B cell (primary cell): ENCODE results near the gene INSRR. TPM values are rescaled to one million over a fixed set of nuclear protein-coding genes. Genes with fewer than 3 reads are reported as not detected.

Source experiments
- ATAC-seq: fragments of 200-7000 bp; cut with Tn5 transposase; one replicate; pipeline ENCODE4 v1.10.0; 2021; ENCODE audit warnings: low read depth, mild to moderate bottlenecking, moderate number of reproducible peaks, moderate library complexity
- CTCF ChIA-PET: fragments of 350-600 bp; sonication (Branson Sonifier 250); formaldehyde crosslinking; loops from one replicate; lab custom pipeline; 2021; ENCODE audit warnings: antibody characterized with exemption, inconsistent platforms; lab: Charles Lee
- POLR2A ChIA-PET: fragments of 350-600 bp; sonication (Branson Sonifier 250); formaldehyde crosslinking; loops from one replicate; lab custom pipeline; 2021; ENCODE audit warnings: antibody characterized with exemption; lab: Charles Lee
- DNase-seq: peaks from one replicate; pipeline ENCODE4 v3.0.0; 2013
- H2AFZ ChIP-seq: 2 replicates; pipeline ENCODE4 v1.6.1; 2012; ENCODE audit warnings: mild to moderate bottlenecking, low read depth, low read length; ENCODE audit not compliant: insufficient read depth, poor library complexity, severe bottlenecking
- H3K27ac ChIP-seq, 2 donors: 1 replicate in 1 of 2; 2 replicates in 1 of 2; pipeline ENCODE4 v1.5.1; 2012 to 2013; ENCODE audit warnings: low read length in 2 of 2, mild to moderate bottlenecking in 2 of 2, moderate library complexity in 1 of 2
- H3K27me3 ChIP-seq, 4 experiments: fragments of 200-600 bp in 1 of 4; sonication (generic) in 1 of 4; replicated peaks in 1 of 4; 1 replicate in 2 of 4; 2 replicates in 2 of 4; pipeline versions ENCODE4 v1.6.1 to v1.7.0; 2013 to 2016; ENCODE audit warnings: low read length in 3 of 4, mild to moderate bottlenecking in 2 of 4, mixed read lengths in 1 of 4, moderate library complexity in 1 of 4; ENCODE audit not compliant: insufficient read depth in 4 of 4, control insufficient read depth in 3 of 4; ENCODE audit errors: control extremely low read depth in 1 of 4
- H3K36me3 ChIP-seq, 2 experiments: replicated peaks in 1 of 2; 1 replicate in 1 of 2; 2 replicates in 1 of 2; pipeline versions ENCODE4 v1.6.1 to v1.7.1; 2013; ENCODE audit warnings: low read length in 1 of 2; ENCODE audit not compliant: insufficient read depth in 2 of 2, control insufficient read depth in 1 of 2; ENCODE audit errors: control extremely low read depth in 1 of 2, extremely low read depth in 1 of 2
- H3K4me1 ChIP-seq, 2 donors: fragments of 200-600 bp in 1 of 2; sonication (generic) in 1 of 2; 1 replicate in 1 of 2; 2 replicates in 1 of 2; pipeline versions ENCODE4 v1.5.1 to v1.6.1; 2013 to 2017; ENCODE audit warnings: low read length in 2 of 2; ENCODE audit not compliant: control insufficient read depth in 2 of 2, insufficient read depth in 2 of 2
- H3K4me2 ChIP-seq: replicated peaks from 2 replicates; pipeline ENCODE3; 2012; ENCODE audit warnings: mild to moderate bottlenecking, low read depth, low read length; ENCODE audit not compliant: poor library complexity, severe bottlenecking
- H3K4me3 ChIP-seq, 5 experiments: fragments of 200-600 bp in 1 of 5; sonication (generic) in 1 of 5; 1 replicate in 3 of 5; 2 replicates in 2 of 5; pipeline versions ENCODE4 v1.5.1 to v1.7.0; 2011 to 2016; ENCODE audit warnings: low read length in 4 of 5, mild to moderate bottlenecking in 4 of 5, low read depth in 2 of 5, control low read depth in 1 of 5, moderate library complexity in 1 of 5; ENCODE audit not compliant: insufficient read depth in 1 of 5; ENCODE audit errors: control extremely low read depth in 1 of 5, extremely low read depth in 1 of 5
- H3K79me2 ChIP-seq: fragments of 200-600 bp; sonication (generic); one replicate; pipeline ENCODE4 v1.6.0; 2016; ENCODE audit warnings: low read length; ENCODE audit not compliant: control insufficient read depth, insufficient read depth
- H3K9ac ChIP-seq: fragments of 200-600 bp; sonication (generic); 2 replicates; pipeline ENCODE4 v1.6.1; 2017; ENCODE audit warnings: mild to moderate bottlenecking, low read length, moderate library complexity
- H3K9me3 ChIP-seq, 3 donors: one replicate each; pipeline versions ENCODE4 v1.6.1 to v1.7.1; 2013; ENCODE audit warnings: low read length in 2 of 3; ENCODE audit not compliant: control insufficient read depth in 2 of 3, insufficient read depth in 1 of 3; ENCODE audit errors: control extremely low read depth in 1 of 3
- H4K20me1 ChIP-seq: 2 replicates; pipeline ENCODE4 v1.6.0; 2012; ENCODE audit warnings: mild to moderate bottlenecking, low read length; ENCODE audit not compliant: insufficient read depth, control insufficient read depth, poor library complexity, severe bottlenecking
- H3K27ac Mint-ChIP-seq: one replicate; pipeline ENCODE4 v1.8.0; 2021; ENCODE audit warnings: mixed read lengths
- H3K27me3 Mint-ChIP-seq: one replicate; pipeline ENCODE4 v1.8.0; 2021; ENCODE audit warnings: mixed read lengths
- H3K4me1 Mint-ChIP-seq: one replicate; pipeline ENCODE4 v1.8.0; 2021; ENCODE audit warnings: mixed read lengths
- H3K4me3 Mint-ChIP-seq: one replicate; pipeline ENCODE4 v1.8.0; 2021; ENCODE audit warnings: mixed read lengths
- H3K9me3 Mint-ChIP-seq: one replicate; pipeline ENCODE4 v1.8.0; 2022; ENCODE audit warnings: mixed read lengths; ENCODE audit not compliant: insufficient read depth
- CTCF ChIP-seq: fragments of 200-600 bp; IDR thresholded peaks from one replicate; pipeline ENCODE4 v1.8.0; 2022; ENCODE audit warnings: antibody characterized with exemption, mild to moderate bottlenecking
- EZH2 ChIP-seq: IDR thresholded peaks from 2 replicates; pipeline ENCODE4 v1.6.1; 2012; ENCODE audit warnings: borderline replicate concordance, low read depth, mild to moderate bottlenecking, moderate library complexity, low read length; ENCODE audit not compliant: insufficient read depth, poor library complexity, severe bottlenecking
- WGBS: methylation state at CpG from one replicate; pipeline ENCODE4 v1.1.5; 2013; ENCODE audit warnings: missing lambda C conversion rate; ENCODE audit not compliant: insufficient coverage; 5-methylcytosine and 5-hydroxymethylcytosine counted together
- intact Hi-C: fragments of 100-400 bp; cut with micrococcal nuclease; formaldehyde crosslinking; loops from one replicate; pipeline ENCODE4 v1.10.0; 2022
- polyA plus RNA-seq: library from polyadenylated mRNA; depleted of rRNA; stranded (reverse); fragments of >200 nt; gene quantifications from 2 replicates; pipeline ENCODE4 v1.2.3, GENCODE V29; 2012
- total RNA-seq, 2 donors: library from RNA; stranded (reverse); fragments of 120-200 nt in 1 of 2; gene quantifications; 1 replicate in 1 of 2; 2 replicates in 1 of 2; pipeline versions ENCODE4 v1.2.3 to v1.2.4, GENCODE V29; 2013 to 2022

INSRR gene
- total and polyA plus RNA-seq, 2 donors (not counting 1 experiment from before 2014, with no cell fraction given): not detected

- Histone ChIP-seq H3K4me1 (peaks cover 0 to 5% of the 10 kb centered on the region in 2 donors), H2AFZ (no peak overlapping the region), H3K4me2 (no peak overlapping the region), H4K20me1 (no peaks in the 10 kb centered on the region), H3K36me3 (no peaks in the 10 kb centered on the region), H3K4me3 (no peak overlapping the region), H3K79me2 (no peaks in the 10 kb centered on the region), H3K27me3 (peaks cover 0 to 28% (median 9%) of the 10 kb centered on the region in 4 experiments), H3K9ac (no peak overlapping the region), H3K9me3 (peaks cover 0 to 4% (median 0%) of the 10 kb centered on the region in 3 donors), H3K27ac (no peak overlapping the region)
- ChIA-PET CTCF (interaction anchor here (0.6 to 1.6 kb wide), 3 partner anchors 57 to 442 kb away, joined by 3 to 6 read pairs (median 3); no protein-coding TSS in a partner anchor), POLR2A (no interaction called here)
- ATAC-seq: no peak
- peaks cover 10% of the 10 kb centered on the region for H3K4me1 Mint-ChIP-seq
- DNase-seq: no peak
- no peak overlapping the region for H3K4me3 Mint-ChIP-seq
- intact Hi-C loops: no loop called here
- TF ChIP-seq EZH2: no peak
- no peak for TF ChIP-seq CTCF
- H3K9me3 Mint-ChIP-seq: no peaks in the 10 kb centered on the region
- WGBS: 88% methylated on average over 6 of the region's 9 CpGs
- peaks cover 62% of the 10 kb centered on the region for H3K27me3 Mint-ChIP-seq
- no peak overlapping the region for H3K27ac Mint-ChIP-seq
Observed at GRCh38 chr1:156852418-156852874, 6.5 kb downstream of the INSRR start.

GRCh38 chr1:156851779-156852417 is 7.0 kb downstream of the INSRR start:
- H3K27me3 Mint-ChIP-seq: peaks cover 63% of the 10 kb centered on the region
- H3K9me3 ChIP-seq: peaks cover 0 to 4% (median 0%) of the 10 kb centered on the region in 3 donors
- H3K79me2 ChIP-seq: no peaks in the 10 kb centered on the region
- CTCF ChIA-PET: interaction anchor here (1.6 kb wide), 1 partner anchor 162 kb away, joined by 6 read pairs; no protein-coding TSS in a partner anchor
- no peak for TF ChIP-seq EZH2
- TF ChIP-seq CTCF: no peak
- intact Hi-C loops: no loop called here
- peaks cover 10% of the 10 kb centered on the region for H3K4me1 Mint-ChIP-seq
- 92% methylated on average over 17 of the region's 17 CpGs for WGBS
- no peak overlapping the region for H2AFZ ChIP-seq
- DNase-seq (no peak), ATAC-seq (no peak)
- no peak overlapping the region for H3K4me3 ChIP-seq
- peaks cover 0 to 5% of the 10 kb centered on the region in 2 donors for H3K4me1 ChIP-seq
- POLR2A ChIA-PET: no interaction called here
- no peaks in the 10 kb centered on the region for H3K9me3 Mint-ChIP-seq
- H3K36me3 ChIP-seq: no peaks in the 10 kb centered on the region
- no peak overlapping the region for H3K4me3 Mint-ChIP-seq
- no peaks in the 10 kb centered on the region for H4K20me1 ChIP-seq
- peaks cover 0 to 27% (median 9%) of the 10 kb centered on the region in 4 experiments for H3K27me3 ChIP-seq
- H3K27ac Mint-ChIP-seq: no peak overlapping the region
- H3K4me2 ChIP-seq: no peak overlapping the region
- H3K9ac ChIP-seq: no peak overlapping the region
- no peak overlapping the region for H3K27ac ChIP-seq
